Thymus (tissue), 11 donors: Measurements from ENCODE around the gene FLT3. TPM values are rescaled to one million over a fixed set of nuclear protein-coding genes. Genes with fewer than 3 reads are reported as not detected.

Experiments used
- DNase-seq, 9 donors: peaks; one replicate each; pipeline ENCODE4 v3.0.0-alpha.2; 2013; ENCODE audit warnings: low spot score in 9 of 9, low read depth in 6 of 9, missing footprints in 1 of 9
- H3K27ac ChIP-seq, 2 donors: one replicate each; pipeline ENCODE4 v1.5.1; 2013; ENCODE audit warnings: control low read depth in 1 of 2, low read depth in 1 of 2, low read length in 1 of 2, mild to moderate bottlenecking in 1 of 2, moderate library complexity in 1 of 2
- H3K27me3 ChIP-seq, 2 donors: one replicate each; pipeline ENCODE4 v1.5.1; 2013; ENCODE audit warnings: low read length in 1 of 2; ENCODE audit not compliant: control insufficient read depth in 2 of 2, insufficient read depth in 1 of 2
- H3K36me3 ChIP-seq, 2 donors: one replicate each; pipeline ENCODE4 v1.5.1; 2013; ENCODE audit warnings: low read length in 1 of 2, mild to moderate bottlenecking in 1 of 2, moderate library complexity in 1 of 2; ENCODE audit not compliant: control insufficient read depth in 2 of 2, insufficient read depth in 2 of 2
- H3K4me1 ChIP-seq, 2 donors: one replicate each; pipeline ENCODE4 v1.5.1; 2013; ENCODE audit warnings: low read length in 2 of 2; ENCODE audit not compliant: control insufficient read depth in 2 of 2, insufficient read depth in 2 of 2
- H3K4me3 ChIP-seq, 2 donors: one replicate each; pipeline ENCODE4 v1.5.1; 2013; ENCODE audit warnings: low read length in 2 of 2, control low read depth in 1 of 2, mild to moderate bottlenecking in 1 of 2
- H3K9me3 ChIP-seq, 2 donors: one replicate each; pipeline ENCODE4 v1.5.1; 2013; ENCODE audit warnings: low read length in 1 of 2, mild to moderate bottlenecking in 1 of 2; ENCODE audit not compliant: control insufficient read depth in 2 of 2, insufficient read depth in 1 of 2
- WGBS: extraction: QIAGEN DNeasy Blood & Tissue Kit; methylation state at CpG from one replicate; pipeline ENCODE4 v1.1.7; 2013; 5-methylcytosine and 5-hydroxymethylcytosine counted together
- polyA plus RNA-seq: library from polyadenylated mRNA; stranded (reverse); fragments of 200-250 nt; gene quantifications from one replicate; pipeline ENCODE4 v1.2.3, GENCODE V29; 2013
- total RNA-seq: library from RNA; stranded (reverse); fragments of 120-200 nt; gene quantifications from one replicate; pipeline ENCODE4 v1.2.4, GENCODE V29; 2013
- donor health status: healthy.

FLT3 gene
- total and polyA plus RNA-seq, 2 donors, result 8.3 to 11.6 TPM

DNA sequence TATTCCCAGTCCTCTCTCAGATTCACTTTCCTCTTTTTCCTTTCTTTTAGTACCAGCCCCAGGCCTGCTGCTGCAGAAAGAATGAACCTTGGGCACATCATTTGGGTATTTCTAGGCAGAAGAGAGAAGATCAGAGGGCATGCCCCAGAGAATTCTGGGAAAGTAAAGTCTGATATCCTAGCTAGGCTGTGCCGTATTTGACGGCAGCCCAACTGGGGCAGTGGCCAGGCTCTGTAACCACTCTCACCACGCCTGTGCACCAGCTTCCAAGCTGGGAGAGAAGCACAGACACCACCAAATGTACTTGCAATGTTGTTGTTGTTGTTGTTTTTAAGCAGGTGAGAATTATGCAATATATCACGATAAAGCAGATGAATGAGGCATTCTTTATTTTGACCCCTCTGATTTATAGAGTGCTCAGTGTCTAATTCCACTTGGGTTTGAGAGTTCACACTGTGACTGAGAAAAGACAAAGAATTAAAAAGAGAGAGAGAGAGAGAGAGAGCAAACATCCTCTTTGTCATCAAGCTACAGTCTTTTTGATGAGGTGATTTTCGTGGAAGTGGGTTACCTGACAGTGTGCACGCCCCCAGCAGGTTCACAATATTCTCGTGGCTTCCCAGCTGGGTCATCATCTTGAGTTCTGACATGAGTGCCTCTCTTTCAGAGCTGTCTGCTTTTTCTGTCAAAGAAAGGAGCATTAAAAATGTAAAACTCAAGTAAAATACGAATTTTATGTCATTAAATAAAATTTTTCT, 72.6 kb downstream of the FLT3 start:
- Histone ChIP-seq H3K27ac (no peak overlapping the region), H3K36me3 (no peaks in the 10 kb centered on the region), H3K4me3 (no peak overlapping the region), H3K9me3 (no peaks in the 10 kb centered on the region), H3K27me3 (no peaks in the 10 kb centered on the region), H3K4me1 (no peaks in the 10 kb centered on the region)
- WGBS, result 74% methylated on average over 8 of the region's 8 CpGs
- peak in 2 of 9 donors; percentile 18 to 33 for DNase-seq

DNA sequence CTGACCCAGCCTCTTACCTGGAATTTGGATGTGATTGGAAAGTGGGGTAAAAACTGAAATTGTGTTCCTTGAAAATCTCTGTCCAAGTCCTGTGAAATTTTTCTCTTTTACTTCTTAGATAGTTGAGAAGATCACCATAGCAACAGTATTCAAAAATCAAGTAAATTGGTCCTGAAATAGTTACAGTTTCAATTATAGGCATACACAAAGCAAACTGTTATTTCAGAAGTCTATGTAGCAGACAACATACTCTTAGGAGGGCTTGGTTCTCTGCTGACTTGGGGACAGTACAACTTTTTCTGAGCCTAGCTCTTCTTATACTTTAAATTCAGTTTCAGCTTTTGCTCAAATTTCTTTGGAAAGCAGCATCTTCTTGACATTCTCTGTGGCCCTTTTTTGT, 73.3 kb downstream of the FLT3 start:
- H3K27me3 ChIP-seq, result no peaks in the 10 kb centered on the region
- H3K9me3 ChIP-seq, result no peaks in the 10 kb centered on the region
- H3K36me3 ChIP-seq, result no peaks in the 10 kb centered on the region
- no peaks in the 10 kb centered on the region for H3K4me1 ChIP-seq
- no peak overlapping the region for H3K4me3 ChIP-seq
- DNase-seq, result no peak
- no peak overlapping the region for H3K27ac ChIP-seq

DNA sequence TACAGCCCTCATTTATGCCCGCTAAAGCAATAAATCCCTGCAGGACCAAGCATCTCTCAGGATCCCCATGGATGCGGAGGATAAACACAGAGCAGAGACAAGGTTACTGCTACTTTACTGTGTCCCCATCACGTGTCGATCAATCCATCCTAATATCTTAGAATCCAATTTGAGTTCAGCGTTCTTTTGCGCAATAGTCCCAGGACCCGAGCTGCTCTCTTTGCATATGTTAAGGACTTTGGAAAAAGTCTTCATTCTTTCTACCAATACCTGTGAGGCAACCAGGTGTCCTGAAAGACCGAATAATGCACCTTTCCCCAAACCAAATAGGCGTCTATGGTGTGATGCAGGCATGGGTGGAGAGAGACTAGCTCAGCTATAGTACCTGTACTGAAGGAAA, 73.9 kb downstream of the FLT3 start:
- no peak overlapping the region for H3K4me3 ChIP-seq
- WGBS, result 98% methylated on average over 9 of the region's 9 CpGs

DNA sequence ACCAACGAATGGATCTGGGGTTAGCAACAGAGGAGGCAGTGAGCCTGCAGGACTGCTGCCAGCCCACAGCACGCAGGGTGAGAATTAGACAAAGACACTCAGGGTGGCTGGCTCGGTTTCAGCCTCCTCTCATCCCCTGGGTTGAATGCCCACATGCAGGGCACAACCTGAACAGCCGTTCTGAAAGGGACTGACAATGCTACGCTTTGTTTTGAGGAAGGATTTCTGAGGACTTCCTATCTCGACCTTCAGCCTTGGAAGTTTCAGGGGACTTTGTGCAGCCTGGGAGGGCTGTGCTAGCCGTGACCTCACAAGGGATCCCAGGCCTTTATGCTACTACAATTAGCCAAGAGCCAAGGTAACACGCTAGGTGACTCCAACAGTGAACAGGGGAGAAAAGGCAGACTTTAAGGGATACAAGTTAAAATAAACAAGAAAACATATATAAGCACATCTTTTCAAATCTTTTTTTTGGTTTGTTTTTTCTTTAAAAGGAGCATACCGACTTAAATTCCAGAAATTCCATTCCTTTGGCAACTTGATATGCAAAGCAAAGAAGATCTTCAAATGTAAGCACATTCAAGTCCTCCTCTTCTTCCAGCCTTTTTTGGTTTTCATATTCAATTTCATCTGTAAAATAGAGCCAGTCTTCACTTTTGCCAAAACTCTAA, 77.4 kb downstream of the FLT3 start:
- Histone ChIP-seq H3K9me3 (no peaks in the 10 kb centered on the region), H3K27ac (no peak overlapping the region), H3K4me1 (no peaks in the 10 kb centered on the region), H3K36me3 (no peaks in the 10 kb centered on the region), H3K27me3 (no peaks in the 10 kb centered on the region), H3K4me3 (no peak overlapping the region)
- 92% methylated on average over 9 of the region's 9 CpGs for WGBS
- DNase-seq, result no peak

More for the DNA sequence above, 73.9 kb downstream of the FLT3 start:
- H3K4me1 ChIP-seq, result no peaks in the 10 kb centered on the region
- no peaks in the 10 kb centered on the region for H3K36me3 ChIP-seq
- no peak for DNase-seq
- H3K9me3 ChIP-seq, result no peaks in the 10 kb centered on the region
- H3K27ac ChIP-seq, result no peak overlapping the region
- no peaks in the 10 kb centered on the region for H3K27me3 ChIP-seq

DNA sequence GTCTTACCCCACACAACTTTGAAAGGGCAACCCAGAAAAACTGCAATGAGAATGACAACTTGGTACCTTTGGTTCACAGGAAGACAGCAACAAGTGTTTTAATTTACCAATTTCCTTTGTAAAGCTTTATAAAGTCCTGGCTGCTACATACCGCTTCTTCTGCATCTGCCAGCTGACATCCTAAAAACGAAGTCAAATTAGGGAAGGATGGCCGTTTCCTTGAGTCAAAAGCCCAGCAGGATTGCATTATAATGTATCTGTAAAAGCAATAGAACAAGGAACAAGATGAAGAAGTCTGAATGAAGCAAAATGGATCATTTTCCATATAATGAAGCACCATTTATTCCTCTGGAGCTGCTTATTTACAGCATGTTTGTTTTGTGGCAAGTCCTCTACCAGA, 86.1 kb downstream of the FLT3 start:
- no peak for DNase-seq

DNA sequence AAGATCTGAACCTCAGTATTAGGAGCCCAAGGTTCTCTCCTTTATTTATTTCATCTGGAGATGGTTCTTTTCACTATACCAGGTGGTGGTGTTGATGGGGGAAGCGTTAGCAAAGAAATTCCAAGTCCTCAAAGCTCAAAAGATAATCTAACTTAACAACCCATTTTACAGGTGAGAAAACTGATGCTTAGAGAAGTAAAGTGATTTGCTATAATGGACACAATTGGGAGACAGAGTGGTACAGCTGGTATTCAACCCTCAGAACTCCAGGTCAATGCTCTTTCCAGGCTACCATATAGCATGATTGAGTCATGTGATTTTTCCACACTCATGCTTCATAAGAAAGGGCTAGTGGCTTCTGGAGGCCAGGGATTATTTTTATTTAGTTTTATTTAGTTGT, 86.9 kb downstream of the FLT3 start:
- 98% methylated on average over 1 of the region's 1 CpG for WGBS
- no peaks in the 10 kb centered on the region for H3K4me1 ChIP-seq
- H3K4me3 ChIP-seq, result no peak overlapping the region
- DNase-seq, result no peak
- H3K27me3 ChIP-seq, result no peaks in the 10 kb centered on the region
- H3K9me3 ChIP-seq, result no peaks in the 10 kb centered on the region
- H3K36me3 ChIP-seq, result no peaks in the 10 kb centered on the region
- H3K27ac ChIP-seq, result peak overlapping the region in 1 of 2 donors; percentile 17

More for the DNA sequence above, 86.1 kb downstream of the FLT3 start:
- H3K4me1 ChIP-seq, result no peaks in the 10 kb centered on the region
- no peaks in the 10 kb centered on the region for H3K36me3 ChIP-seq
- no peak overlapping the region for H3K4me3 ChIP-seq
- no peaks in the 10 kb centered on the region for H3K27me3 ChIP-seq
- no peak overlapping the region for H3K27ac ChIP-seq
- no peaks in the 10 kb centered on the region for H3K9me3 ChIP-seq
- WGBS, result 93% methylated on average over 3 of the region's 3 CpGs

DNA sequence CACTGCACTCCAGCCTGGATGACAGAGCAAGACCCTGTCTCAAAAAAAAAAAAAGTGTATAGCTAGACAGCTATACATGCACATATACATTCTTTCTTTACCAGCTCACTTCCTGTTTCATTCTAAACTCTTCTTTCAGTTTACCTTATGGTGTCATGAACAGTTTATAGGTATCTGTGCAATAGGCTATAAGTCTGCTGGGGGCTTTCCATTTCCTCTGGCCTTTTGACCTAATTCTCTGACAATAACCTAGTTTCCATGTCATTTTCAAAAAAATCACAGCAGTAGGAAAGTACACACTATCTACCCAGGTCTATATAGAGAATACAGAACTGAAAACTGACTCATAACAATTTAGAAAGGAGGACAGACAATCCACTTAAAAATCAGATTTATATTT, 87.5 kb downstream of the FLT3 start:
- Histone ChIP-seq H3K27me3 (no peaks in the 10 kb centered on the region), H3K4me1 (no peaks in the 10 kb centered on the region), H3K9me3 (no peaks in the 10 kb centered on the region), H3K4me3 (no peak overlapping the region), H3K27ac (no peak overlapping the region), H3K36me3 (no peaks in the 10 kb centered on the region)
- peak in 1 of 9 donors; percentile 24 for DNase-seq

DNA sequence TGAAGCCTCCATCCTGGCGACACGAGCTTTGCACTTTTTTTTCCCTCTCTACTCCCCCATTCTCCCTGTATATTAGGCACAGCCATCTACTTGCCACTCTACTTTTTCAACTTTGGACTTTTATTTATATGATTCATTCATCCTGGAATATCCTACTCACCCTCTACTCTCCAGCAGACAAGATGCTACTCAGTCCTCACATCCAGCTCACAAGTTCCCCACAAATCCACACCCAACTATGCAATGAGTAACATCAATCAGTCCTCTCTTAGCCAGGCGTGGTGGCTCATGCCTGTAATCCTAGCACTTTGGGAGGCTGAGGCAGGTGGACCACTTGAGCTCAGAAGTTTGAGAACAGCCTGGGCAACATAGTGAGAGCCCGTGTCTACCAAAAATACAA, 88.0 kb downstream of the FLT3 start:
- Histone ChIP-seq H3K36me3 (no peaks in the 10 kb centered on the region), H3K27ac (no peak overlapping the region), H3K27me3 (no peaks in the 10 kb centered on the region), H3K4me3 (no peak overlapping the region), H3K9me3 (no peaks in the 10 kb centered on the region), H3K4me1 (no peaks in the 10 kb centered on the region)
- DNase-seq, result no peak
- WGBS, result 98% methylated on average over 4 of the region's 4 CpGs

DNA sequence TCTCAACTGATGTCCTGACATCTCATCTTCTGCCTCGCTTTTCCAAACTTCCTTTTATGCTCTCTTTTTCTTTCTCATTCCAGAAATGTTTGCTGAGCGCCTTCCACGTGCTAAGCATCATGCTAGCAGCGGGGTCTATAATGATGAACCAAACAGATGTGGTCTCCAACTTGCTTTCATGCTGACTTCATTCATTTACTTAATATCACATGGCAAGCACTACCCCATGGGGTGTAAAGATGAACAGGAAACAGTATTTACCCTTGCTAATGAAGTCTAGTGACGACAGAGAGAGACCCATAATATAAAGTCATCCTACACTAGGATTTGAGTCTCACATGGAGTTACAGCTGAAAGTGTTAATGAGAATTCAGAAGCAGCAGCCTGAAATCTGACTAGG, 90.3 kb downstream of the FLT3 start:
- no peak overlapping the region for H3K4me3 ChIP-seq
- no peak overlapping the region for H3K27ac ChIP-seq
- H3K4me1 ChIP-seq, result no peaks in the 10 kb centered on the region
- no peaks in the 10 kb centered on the region for H3K9me3 ChIP-seq
- no peaks in the 10 kb centered on the region for H3K27me3 ChIP-seq
- WGBS, result 97% methylated on average over 5 of the region's 5 CpGs
- no peak for DNase-seq
- no peaks in the 10 kb centered on the region for H3K36me3 ChIP-seq
